H9 (cell line): Measurements from ENCODE around the gene PTBP3. TPM values are rescaled to one million over a fixed set of nuclear protein-coding genes. Genes with fewer than 3 reads are reported as not detected.

Experiments used
- DNase-seq: peaks from one replicate; pipeline ENCODE4 v3.0.0-alpha.2; 2017
- H2AFZ ChIP-seq: one replicate; pipeline ENCODE4 v1.6.1; 2013; ENCODE audit warnings: mild to moderate bottlenecking, low read length, control low read depth, moderate library complexity
- H2AK5ac ChIP-seq: 2 replicates; pipeline ENCODE4 v1.6.1; 2013; ENCODE audit warnings: low read length, control low read depth, mixed read lengths; ENCODE audit not compliant: insufficient read length
- H2BK120ac ChIP-seq: one replicate; pipeline ENCODE4 v1.6.1; 2013; ENCODE audit warnings: low read depth, mild to moderate bottlenecking, low read length, control low read depth, inconsistent platforms; ENCODE audit not compliant: poor library complexity, severe bottlenecking
- H2BK12ac ChIP-seq: 2 replicates; pipeline ENCODE4 v1.6.1; 2013; ENCODE audit warnings: low read length, control low read depth, mixed read lengths, low read depth; ENCODE audit not compliant: insufficient read length
- H2BK15ac ChIP-seq: 2 replicates; pipeline ENCODE4 v1.6.1; 2013; ENCODE audit warnings: low read depth, low read length, control low read depth
- H2BK20ac ChIP-seq: one replicate; pipeline ENCODE4 v1.6.1; 2013; ENCODE audit warnings: low read depth, mild to moderate bottlenecking, low read length, control low read depth, inconsistent platforms; ENCODE audit not compliant: poor library complexity, severe bottlenecking
- H2BK5ac ChIP-seq: 2 replicates; pipeline ENCODE4 v1.6.1; 2013; ENCODE audit warnings: low read length, control low read depth, mixed read lengths; ENCODE audit not compliant: insufficient read length
- H3K14ac ChIP-seq: 2 replicates; pipeline ENCODE4 v1.6.1; 2013; ENCODE audit warnings: low read length, control low read depth; ENCODE audit not compliant: insufficient read depth
- H3K18ac ChIP-seq: 2 replicates; pipeline ENCODE4 v1.6.1; 2013; ENCODE audit warnings: low read depth, mild to moderate bottlenecking, mixed read lengths, low read length, control low read depth; ENCODE audit not compliant: insufficient read length
- H3K23ac ChIP-seq: 2 replicates; pipeline ENCODE4 v1.6.1; 2013; ENCODE audit warnings: low read length, control low read depth, mixed read lengths, low read depth; ENCODE audit not compliant: insufficient read length
- H3K23me2 ChIP-seq: 2 replicates; pipeline ENCODE4 v1.6.1; 2013; ENCODE audit warnings: low read depth, mild to moderate bottlenecking, mixed read lengths, low read length, control low read depth; ENCODE audit not compliant: insufficient read length, poor library complexity, severe bottlenecking
- H3K27ac ChIP-seq: 2 replicates; pipeline ENCODE4 v1.5.1; 2013; ENCODE audit warnings: low read length, control low read depth, mixed read lengths, low read depth; ENCODE audit not compliant: insufficient read length
- H3K27me3 ChIP-seq: 2 replicates; pipeline ENCODE4 v1.6.1; 2013; ENCODE audit warnings: low read length, control low read depth, inconsistent platforms; ENCODE audit not compliant: insufficient read depth
- H3K4ac ChIP-seq: 2 replicates; pipeline ENCODE4 v1.6.1; 2013; ENCODE audit warnings: low read depth, mild to moderate bottlenecking, control low read depth, inconsistent platforms, low read length, moderate library complexity
- H3K4me1 ChIP-seq: 2 replicates; pipeline ENCODE4 v1.6.1; 2013; ENCODE audit warnings: low read length, control low read depth, inconsistent platforms; ENCODE audit not compliant: insufficient read depth
- H3K4me2 ChIP-seq: 2 replicates; pipeline ENCODE4 v1.6.1; 2013; ENCODE audit warnings: low read length, control low read depth, mixed read lengths; ENCODE audit not compliant: insufficient read length, insufficient read depth
- H3K56ac ChIP-seq: 2 replicates; pipeline ENCODE4 v1.6.1; 2013; ENCODE audit warnings: low read depth, mild to moderate bottlenecking, mixed read lengths, low read length, control low read depth; ENCODE audit not compliant: insufficient read length
- H3K79me1 ChIP-seq: 2 replicates; pipeline ENCODE4 v1.6.1; 2013; ENCODE audit warnings: low read depth, mild to moderate bottlenecking, moderate library complexity, low read length, control low read depth, inconsistent platforms; ENCODE audit not compliant: insufficient read depth, poor library complexity, severe bottlenecking
- H3K79me2 ChIP-seq: 2 replicates; pipeline ENCODE4 v1.6.1; 2013; ENCODE audit warnings: low read length, control low read depth, inconsistent platforms; ENCODE audit not compliant: insufficient read depth
- H3K9ac ChIP-seq: 2 replicates; pipeline ENCODE4 v1.6.1; 2013; ENCODE audit warnings: low read length, control low read depth, mixed read lengths; ENCODE audit not compliant: insufficient read length; ENCODE audit errors: extremely low read depth
- H3K9me3 ChIP-seq: one replicate; pipeline ENCODE4 v1.6.1; 2013; ENCODE audit warnings: low read depth, low read length, inconsistent platforms; ENCODE audit not compliant: control insufficient read depth
- H3T11ph ChIP-seq: one replicate; pipeline ENCODE4 v1.6.1; 2013; ENCODE audit warnings: mild to moderate bottlenecking, low read length, control low read depth, inconsistent platforms
- H4K20me1 ChIP-seq: one replicate; pipeline ENCODE4 v1.6.1; 2013; ENCODE audit not compliant: control insufficient read depth, insufficient read length, insufficient read depth
- H4K5ac ChIP-seq: 2 replicates; pipeline ENCODE4 v1.6.1; 2013; ENCODE audit warnings: low read depth, mild to moderate bottlenecking, mixed read lengths, low read length, control low read depth; ENCODE audit not compliant: insufficient read length
- H4K8ac ChIP-seq: replicated peaks from 2 replicates; pipeline ENCODE4 v1.6.1; 2013; ENCODE audit warnings: low read length, control low read depth, mixed read lengths, low read depth; ENCODE audit not compliant: insufficient read length
- H4K91ac ChIP-seq: 2 replicates; pipeline ENCODE4 v1.6.1; 2013; ENCODE audit warnings: low read depth, mild to moderate bottlenecking, moderate library complexity, mixed read lengths, low read length, control low read depth; ENCODE audit not compliant: insufficient read length
- H3K27ac Mint-ChIP-seq, 3 experiments: 2 replicates in 2 of 3; 3 replicates in 1 of 3; pipeline ENCODE4 v1.8.0; 2020 to 2021; ENCODE audit warnings: mixed read lengths in 3 of 3, mild to moderate bottlenecking in 1 of 3, moderate library complexity in 1 of 3
- H3K27me3 Mint-ChIP-seq: 2 replicates; pipeline ENCODE4 v1.8.0; 2021; ENCODE audit warnings: low read depth, mild to moderate bottlenecking, moderate library complexity, mixed read lengths
- H3K36me3 Mint-ChIP-seq, 3 experiments: 2 replicates in 2 of 3; 3 replicates in 1 of 3; pipeline ENCODE4 v1.8.0; 2020 to 2021; ENCODE audit warnings: low read depth in 3 of 3, mixed read lengths in 3 of 3; ENCODE audit not compliant: insufficient read depth in 1 of 3
- H3K4me1 Mint-ChIP-seq, 2 experiments: 2 replicates each; pipeline ENCODE4 v1.8.0; 2020; ENCODE audit warnings: mixed read lengths in 2 of 2
- H3K4me3 Mint-ChIP-seq, 2 experiments: 2 replicates in 1 of 2; 3 replicates in 1 of 2; pipeline ENCODE4 v1.8.0; 2020 to 2021; ENCODE audit warnings: mild to moderate bottlenecking in 2 of 2, mixed read lengths in 2 of 2, moderate library complexity in 1 of 2
- H3K9me3 Mint-ChIP-seq, 2 experiments: 2 replicates in 1 of 2; 3 replicates in 1 of 2; pipeline ENCODE4 v1.8.0; 2020; ENCODE audit warnings: mild to moderate bottlenecking in 2 of 2, mixed read lengths in 2 of 2, moderate library complexity in 1 of 2
- WGBS: extraction: QIAGEN DNeasy Blood & Tissue Kit; methylation state at CpG from one replicate; pipeline ENCODE4 v1.1.7; 2013; ENCODE audit warnings: missing lambda C conversion rate, low lambda C conversion rate, mixed read lengths; ENCODE audit not compliant: insufficient read length; ENCODE audit errors: extremely low coverage; 5-methylcytosine and 5-hydroxymethylcytosine counted together
- total RNA-seq: library from RNA; stranded (reverse); gene quantifications from 2 replicates; pipeline ENCODE4 v1.2.1, GENCODE V29; 2021
- TF ChIP-seq, protein P1 (sequence below): fragments of 200-600 bp; sonication (generic); conservative IDR thresholded peaks from 3 replicates; pipeline ENCODE4 v1.8.0; 2021; ENCODE audit warnings: antibody characterized with exemption, mild to moderate bottlenecking

The PTBP3 gene
- total RNA-seq, 1 experiment from 2014 or later: 89.5 TPM

DNA sequence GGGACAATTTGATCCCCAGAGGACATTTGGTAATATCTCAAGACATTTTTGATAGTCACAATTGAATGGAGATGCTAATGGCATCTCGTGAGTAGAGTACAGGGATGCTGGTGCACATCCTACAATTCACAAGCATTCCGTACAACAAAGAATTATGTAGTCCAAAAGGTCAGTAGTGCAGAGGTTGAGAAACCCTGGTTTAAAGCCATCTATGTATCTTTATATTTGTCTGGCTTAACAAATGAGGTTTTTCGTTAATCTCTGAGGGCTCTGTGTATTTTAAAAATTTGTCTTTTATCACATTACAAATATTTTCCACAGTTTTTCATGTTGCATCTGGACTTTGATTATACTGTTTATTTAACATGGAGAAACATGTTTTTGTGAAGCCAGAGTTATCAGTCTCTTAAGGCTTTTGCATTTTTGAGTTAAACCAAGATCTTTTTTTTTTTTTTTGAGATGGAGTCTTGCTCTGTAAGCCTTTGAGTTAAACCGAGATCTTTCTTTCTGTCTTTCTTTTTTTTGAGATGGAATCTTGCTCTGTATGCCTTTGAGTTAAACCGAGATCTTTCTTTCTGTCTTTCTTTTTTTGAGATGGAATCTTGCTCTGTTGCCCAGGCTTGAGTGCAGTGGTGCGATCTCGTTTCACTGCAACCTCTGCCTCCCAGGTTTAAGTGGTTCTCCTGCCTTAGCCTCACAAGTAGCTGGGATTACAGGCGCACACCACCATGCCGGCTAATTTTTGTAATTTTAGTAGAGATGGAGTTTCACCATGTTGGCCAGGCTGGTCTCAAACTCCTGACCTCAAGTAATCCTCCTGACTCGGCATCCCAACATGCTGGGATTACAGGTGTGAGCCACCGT, 49.3 kb upstream of the PTBP3 start:
- DNase-seq: no peak
- TF ChIP-seq, protein P1, sequence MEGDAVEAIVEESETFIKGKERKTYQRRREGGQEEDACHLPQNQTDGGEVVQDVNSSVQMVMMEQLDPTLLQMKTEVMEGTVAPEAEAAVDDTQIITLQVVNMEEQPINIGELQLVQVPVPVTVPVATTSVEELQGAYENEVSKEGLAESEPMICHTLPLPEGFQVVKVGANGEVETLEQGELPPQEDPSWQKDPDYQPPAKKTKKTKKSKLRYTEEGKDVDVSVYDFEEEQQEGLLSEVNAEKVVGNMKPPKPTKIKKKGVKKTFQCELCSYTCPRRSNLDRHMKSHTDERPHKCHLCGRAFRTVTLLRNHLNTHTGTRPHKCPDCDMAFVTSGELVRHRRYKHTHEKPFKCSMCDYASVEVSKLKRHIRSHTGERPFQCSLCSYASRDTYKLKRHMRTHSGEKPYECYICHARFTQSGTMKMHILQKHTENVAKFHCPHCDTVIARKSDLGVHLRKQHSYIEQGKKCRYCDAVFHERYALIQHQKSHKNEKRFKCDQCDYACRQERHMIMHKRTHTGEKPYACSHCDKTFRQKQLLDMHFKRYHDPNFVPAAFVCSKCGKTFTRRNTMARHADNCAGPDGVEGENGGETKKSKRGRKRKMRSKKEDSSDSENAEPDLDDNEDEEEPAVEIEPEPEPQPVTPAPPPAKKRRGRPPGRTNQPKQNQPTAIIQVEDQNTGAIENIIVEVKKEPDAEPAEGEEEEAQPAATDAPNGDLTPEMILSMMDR: no peak
- H3K36me3 Mint-ChIP-seq: peaks cover 0 to 2% (median 0%) of the 10 kb centered on the region in 3 experiments; a peak in 3 of 7 replicates
- H2BK15ac ChIP-seq: no peak overlapping the region
- no CpG with 5 or more reads among the region's 11 CpGs for WGBS
- no peak overlapping the region for H3K14ac ChIP-seq
- no peak overlapping the region for H3K27ac ChIP-seq
- H2BK5ac ChIP-seq: no peak overlapping the region
- no peaks in the 10 kb centered on the region for H3K9me3 Mint-ChIP-seq
- H2BK12ac ChIP-seq: no peak overlapping the region
- no peaks in the 10 kb centered on the region for H3K4me1 ChIP-seq
- H3K4me3 Mint-ChIP-seq: no peak overlapping the region
- no peak overlapping the region for H3K27ac Mint-ChIP-seq
- no peak overlapping the region for H4K5ac ChIP-seq
- peaks cover 10% of the 10 kb centered on the region for H3K23me2 ChIP-seq
- no peaks in the 10 kb centered on the region for H3K79me1 ChIP-seq
- H2AFZ ChIP-seq: no peak overlapping the region
- H4K91ac ChIP-seq: no peak overlapping the region
- H2AK5ac ChIP-seq: no peak overlapping the region
- no peak overlapping the region for H3K9ac ChIP-seq
- no peak overlapping the region for H3K18ac ChIP-seq
- H3K27me3 ChIP-seq: no peaks in the 10 kb centered on the region
- H3K4me2 ChIP-seq: no peak overlapping the region
- no peak overlapping the region for H3T11ph ChIP-seq
- H3K79me2 ChIP-seq: peaks cover 1% of the 10 kb centered on the region; the same call in 1 of the 2 replicates
- no peak overlapping the region for H2BK20ac ChIP-seq
- no peaks in the 10 kb centered on the region for H4K20me1 ChIP-seq
- no peak overlapping the region for H2BK120ac ChIP-seq
- no peak overlapping the region for H3K4ac ChIP-seq
- peaks cover 21 to 27% of the 10 kb centered on the region in 2 experiments for H3K4me1 Mint-ChIP-seq
- no peak overlapping the region for H4K8ac ChIP-seq
- H3K9me3 ChIP-seq: no peaks in the 10 kb centered on the region
- no peaks in the 10 kb centered on the region for H3K27me3 Mint-ChIP-seq
- H3K23ac ChIP-seq: no peak overlapping the region
- H3K56ac ChIP-seq: no peak overlapping the region
